HG02571 (cell line): ENCODE results near the gene SCRN1.
"Not testable (repeated sequence)": the region's sequence is repeated elsewhere in the genome, so short reads cannot be mapped to it uniquely, and the experiment has no call there.

Experiments
- ATAC-seq: cut with Tn5 transposase; IDR thresholded peaks from one replicate; pipeline ENCODE4 v1.9.1; 2021; ENCODE audit warnings: mild to moderate bottlenecking, moderate library complexity; ENCODE audit not compliant: unreplicated experiment

The SCRN1 gene

DNA sequence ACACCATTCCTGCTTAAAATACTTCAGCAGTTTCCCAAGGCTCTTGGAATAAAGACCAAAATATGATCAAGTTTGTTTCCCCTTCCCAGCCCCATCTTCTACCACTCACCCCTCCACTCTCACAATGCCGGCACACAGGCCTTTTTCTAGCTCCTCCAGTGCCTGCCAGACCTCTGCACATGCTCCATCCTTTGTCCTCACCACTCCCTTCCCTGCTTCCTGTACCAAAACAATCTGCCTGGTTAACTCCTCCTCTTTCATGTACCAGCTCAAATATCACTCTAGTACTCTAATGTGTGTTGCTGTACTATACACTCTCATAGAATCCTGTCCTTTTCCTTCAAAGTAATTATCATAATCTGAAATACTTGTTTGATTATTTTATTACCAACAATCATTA is 19.4 kb downstream of the SCRN1 start:
- ATAC-seq: no peak

- no peak for ATAC-seq
Observed at GRCh38 chr7:29969738-29970137, 19.9 kb downstream of the SCRN1 start.

GRCh38 chr7:29968683-29969395 is 20.8 kb downstream of the SCRN1 start:
- ATAC-seq: no peak

DNA sequence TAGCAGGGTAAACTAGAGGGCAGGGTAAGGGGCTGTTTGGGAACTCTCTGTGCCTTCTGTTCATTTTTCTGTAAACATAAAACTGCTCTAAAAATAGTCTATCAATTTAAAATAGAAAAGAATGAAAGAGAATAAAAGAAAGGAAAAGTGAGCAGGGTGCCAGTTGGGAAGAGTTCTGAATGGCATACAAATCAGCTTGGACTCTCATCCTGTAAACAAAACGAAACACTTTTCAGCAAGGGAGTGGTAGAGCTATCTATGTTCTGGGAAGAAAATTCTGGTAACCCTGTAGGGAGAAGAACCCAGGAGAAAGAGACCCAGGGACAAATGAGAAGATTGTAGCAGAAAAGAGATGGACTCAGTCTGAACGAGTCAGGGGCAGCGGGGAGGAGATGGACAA is 24.6 kb downstream of the SCRN1 start:
- no peak for ATAC-seq

- no peak for ATAC-seq
Observed at GRCh38 chr7:29962035-29962434, 27.6 kb downstream of the SCRN1 start.

- ATAC-seq: not testable (repeated sequence)
Observed at GRCh38 chr7:29961611-29962010, 28.0 kb downstream of the SCRN1 start.

DNA sequence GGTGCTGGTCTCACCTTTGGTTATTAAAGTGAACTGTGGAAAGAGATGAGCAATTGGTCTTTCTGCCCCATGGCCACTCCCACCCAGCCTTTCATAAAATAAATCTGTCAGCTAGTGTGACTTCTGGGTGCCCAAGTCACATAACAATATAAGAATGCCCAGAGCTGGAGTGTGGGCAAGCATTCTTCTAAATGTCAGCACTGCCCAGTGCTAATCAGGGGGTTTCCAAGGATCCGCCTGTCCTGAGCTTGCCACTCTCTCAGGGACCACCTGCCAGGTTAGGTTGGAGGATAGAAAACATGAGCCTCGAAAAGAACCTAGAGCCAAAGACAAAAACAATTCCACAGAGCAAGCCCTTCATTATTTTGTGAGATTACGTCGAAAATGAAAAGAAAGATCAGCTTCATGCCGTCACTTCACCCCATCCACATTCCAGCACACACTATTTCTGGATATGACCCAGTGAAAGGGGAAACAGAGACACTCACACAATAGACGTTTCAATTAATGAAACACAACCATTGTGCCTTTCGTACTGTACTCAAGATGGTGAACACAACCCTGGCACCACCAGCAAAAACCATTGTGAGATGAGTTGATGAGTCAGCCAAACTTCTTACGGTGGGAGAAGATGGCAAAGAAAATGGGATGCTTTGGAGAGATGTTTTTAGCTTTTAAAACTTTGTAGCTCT is 30.8 kb downstream of the SCRN1 start:
- ATAC-seq: no peak

DNA sequence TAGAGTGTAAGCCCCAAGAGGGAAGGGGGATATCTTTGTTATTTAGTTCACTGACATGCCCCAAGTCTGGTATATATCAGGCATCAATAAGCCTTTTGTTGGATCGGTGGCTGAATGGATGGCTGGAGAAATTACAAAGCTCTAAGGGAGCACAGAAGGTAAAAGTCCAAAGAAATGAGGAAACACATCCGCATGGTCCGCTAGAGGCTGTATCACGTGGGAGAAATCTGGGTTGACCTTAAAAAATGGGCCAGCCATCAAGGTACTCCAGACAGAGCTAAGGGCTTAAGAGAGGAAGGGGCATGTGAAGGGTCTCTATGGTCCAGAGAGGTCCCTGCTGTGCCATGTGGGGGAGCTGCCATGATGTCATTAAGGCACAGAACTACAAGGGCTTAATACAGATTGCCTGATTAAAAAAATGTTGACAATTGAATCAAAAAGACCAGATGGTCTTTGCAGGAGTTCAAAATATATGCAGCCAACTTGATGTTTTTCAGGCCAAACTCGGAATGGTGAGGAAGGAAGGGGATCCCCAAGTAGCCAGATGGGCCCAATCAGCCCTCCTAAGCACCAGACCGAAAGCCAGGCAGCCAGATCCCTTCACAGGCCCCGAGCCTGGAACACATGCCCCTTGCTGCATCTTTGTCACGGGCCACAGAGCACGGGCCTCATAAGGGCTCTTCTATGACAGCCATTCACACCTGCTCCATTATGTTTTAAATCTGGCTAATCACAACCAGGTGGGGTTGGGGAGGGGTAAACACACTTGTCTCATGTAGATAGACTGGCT is 31.9 kb downstream of the SCRN1 start:
- no peak for ATAC-seq

DNA sequence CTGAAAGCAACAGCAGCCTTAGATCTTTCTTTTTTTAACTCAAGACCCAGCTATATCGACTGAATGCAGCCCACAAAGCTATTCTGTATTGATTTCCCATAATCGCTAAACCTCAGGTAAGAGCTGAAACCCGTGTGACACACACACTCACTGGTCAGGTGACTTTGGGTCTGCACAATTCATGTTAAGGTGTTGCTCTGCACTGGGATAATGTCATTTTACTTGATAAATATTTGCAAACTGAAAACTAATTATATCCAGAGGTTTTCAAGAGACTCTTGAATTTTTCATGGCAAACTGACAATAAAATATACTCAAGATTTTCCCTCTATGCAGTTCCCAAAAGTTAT is 33.1 kb downstream of the SCRN1 start:
- ATAC-seq: no peak

- no peak for ATAC-seq
Observed at GRCh38 chr7:29955799-29956486, 33.7 kb downstream of the SCRN1 start.

DNA sequence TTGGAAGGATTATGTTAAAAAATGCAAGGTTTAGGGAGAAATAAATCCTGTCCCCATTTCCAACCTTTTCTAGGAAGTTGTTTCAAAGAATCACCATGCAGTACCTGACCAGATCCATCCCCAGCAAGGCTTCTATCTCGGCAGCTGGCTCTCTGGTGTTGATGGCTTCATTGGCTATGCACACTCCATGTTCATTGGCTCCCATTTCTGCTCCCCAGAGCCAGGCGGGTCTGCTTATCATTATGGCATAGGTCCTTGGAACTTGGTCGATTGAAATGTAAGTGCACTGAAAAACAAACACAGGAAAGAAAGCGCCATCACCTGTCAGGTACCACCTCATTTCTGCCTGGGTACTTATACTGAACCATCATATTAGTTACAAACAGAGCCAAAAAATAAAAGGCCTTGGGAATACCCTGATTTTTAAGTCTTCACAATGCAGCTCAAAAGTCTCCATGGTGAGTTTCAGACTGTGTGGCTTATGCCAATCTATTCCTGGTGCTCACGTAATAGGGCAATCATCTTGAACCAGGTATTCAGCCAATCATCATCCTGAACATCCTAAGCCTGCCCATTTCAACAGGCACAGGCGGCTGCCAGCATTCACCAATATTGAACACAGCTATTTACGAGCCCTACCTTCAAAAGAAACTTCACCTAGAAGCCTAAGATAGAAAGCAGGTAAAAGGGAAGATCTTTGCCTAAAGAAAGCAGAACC is 34.4 kb downstream of the SCRN1 start:
- no peak for ATAC-seq

DNA sequence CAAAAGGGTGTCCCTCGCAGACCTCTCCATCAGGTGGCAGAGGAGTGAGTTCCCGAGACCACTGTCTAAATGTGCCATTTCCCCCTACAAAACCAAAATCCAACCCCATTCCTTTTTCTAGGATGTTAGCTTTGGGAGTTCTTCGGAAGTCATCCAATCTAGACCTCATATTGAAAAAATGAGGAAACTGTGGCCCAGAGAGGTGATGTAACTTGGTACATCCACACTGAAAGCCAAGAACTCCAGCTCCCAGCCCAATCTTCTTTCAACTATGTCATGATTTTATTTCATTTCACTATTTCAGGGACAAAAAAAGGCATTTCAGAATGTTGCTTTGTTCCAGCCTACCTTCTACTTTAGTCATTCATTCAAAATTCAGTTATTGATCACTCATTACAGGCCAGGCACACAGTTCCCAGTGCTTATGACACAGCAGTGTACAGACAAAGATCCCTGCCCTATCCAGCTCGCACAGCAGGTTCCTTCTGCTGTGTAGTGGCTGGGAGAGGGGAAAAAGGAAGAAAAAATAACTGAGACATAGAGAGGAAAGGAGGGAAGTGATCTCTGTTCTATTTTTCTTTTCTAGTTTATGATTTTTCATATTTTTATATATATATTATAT is 35.8 kb downstream of the SCRN1 start:
- no peak for ATAC-seq

GRCh38 chr7:29951206-29951605 is 38.4 kb downstream of the SCRN1 start:
- no peak for ATAC-seq

GRCh38 chr7:29950480-29950879 is 39.1 kb downstream of the SCRN1 start:
- ATAC-seq: no peak

DNA sequence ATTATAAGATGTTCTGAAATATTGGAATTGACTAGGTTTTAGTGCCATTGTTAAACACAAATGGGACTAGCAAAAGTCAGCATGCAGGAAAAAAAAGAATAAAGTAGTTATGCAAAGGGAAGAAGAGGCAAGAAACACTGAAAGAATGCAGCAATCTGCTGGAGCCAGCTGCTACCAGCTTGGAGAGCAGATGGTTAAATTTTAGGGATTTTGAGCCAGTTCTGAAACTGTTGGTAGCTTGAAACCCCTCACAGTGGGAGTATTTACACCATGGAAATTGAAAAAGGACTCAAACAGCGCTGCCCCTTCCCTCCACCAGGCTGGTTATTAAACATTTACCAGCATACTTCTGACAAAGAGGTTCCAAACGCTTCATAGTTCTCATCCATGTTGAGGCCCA is 41.0 kb downstream of the SCRN1 start:
- ATAC-seq: no peak

GRCh38 chr7:29946428-29947186 is 43.0 kb downstream of the SCRN1 start:
- ATAC-seq: no peak

DNA sequence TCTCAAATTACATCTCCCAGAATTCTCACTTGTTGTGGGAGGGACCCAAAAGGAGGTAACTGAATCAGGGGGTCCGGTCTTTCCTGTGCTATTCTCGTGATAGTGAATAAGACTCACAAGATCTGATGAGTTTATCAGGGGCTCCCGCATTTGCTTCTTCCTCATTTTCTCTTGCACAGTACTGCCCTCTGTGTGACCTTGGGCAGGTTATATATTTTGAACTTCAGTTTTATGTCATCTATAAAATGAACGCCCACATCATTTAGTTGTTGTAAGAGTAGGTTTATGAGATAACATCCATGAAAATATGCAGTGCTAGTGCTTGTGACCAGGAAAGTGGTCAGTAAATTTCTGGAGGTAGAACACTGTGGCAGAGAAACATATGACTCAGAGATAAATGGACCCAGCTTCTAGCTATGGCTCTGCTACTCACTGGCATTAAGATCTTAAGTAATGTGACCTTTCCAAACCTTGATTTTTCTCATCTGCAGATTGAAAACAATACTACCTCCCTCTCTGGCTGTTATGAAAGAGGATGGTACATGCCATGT is 44.3 kb downstream of the SCRN1 start:
- ATAC-seq: no peak

DNA sequence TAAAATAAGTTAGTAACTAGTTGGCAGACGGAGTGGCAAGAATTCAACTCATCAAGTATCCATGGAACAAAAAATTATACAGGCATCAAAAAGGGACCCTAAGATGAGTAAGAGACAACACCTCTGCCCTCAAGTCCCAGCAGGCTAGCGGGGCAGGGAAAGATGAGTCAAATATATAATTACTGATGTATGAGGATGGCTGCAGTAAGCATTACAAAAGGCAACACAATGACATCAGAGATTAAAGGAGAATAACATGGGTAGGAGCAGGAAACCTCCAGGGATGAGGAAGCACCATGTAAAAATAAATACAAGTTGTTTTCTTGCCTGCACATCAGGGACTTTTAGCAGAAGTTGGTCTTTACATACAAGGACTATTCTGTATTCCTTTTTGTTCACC is 49.4 kb downstream of the SCRN1 start:
- no peak for ATAC-seq

DNA sequence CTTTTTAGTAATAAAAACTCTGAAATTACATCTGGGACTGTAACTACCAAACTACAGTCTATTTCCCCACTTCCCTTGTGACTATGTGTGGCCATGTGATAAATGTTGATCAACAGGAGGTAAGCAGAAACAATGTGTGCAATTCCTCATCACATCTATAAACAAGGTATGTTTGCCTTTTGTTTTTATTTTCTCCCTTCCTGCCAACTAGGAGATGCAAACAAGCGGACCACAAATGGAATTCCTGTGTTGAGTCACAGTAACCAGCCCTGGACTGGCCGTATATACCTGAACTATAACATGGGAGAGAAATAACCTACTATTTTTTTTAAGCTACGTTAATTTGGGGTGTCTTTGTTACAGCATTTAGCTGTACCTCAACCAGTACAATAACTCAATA is 52.5 kb downstream of the SCRN1 start:
- no peak for ATAC-seq
